HepG2 (cell line): ENCODE data around the gene TCEA3.

Experiments used
- ESRRA ChIP-seq: sonication (generic); formaldehyde crosslinking; IDR thresholded peaks from 2 replicates; pipeline ENCODE4 v1.5.1; 2020; ENCODE audit warnings: mild to moderate bottlenecking, low read depth, missing genetic modification reagents
- ETV6 ChIP-seq: sonication (generic); formaldehyde crosslinking; conservative IDR thresholded peaks from 2 replicates; pipeline ENCODE4 v1.4.0; 2020; ENCODE audit warnings: missing genetic modification reagents
- KDM6A ChIP-seq: IDR thresholded peaks from 2 replicates; pipeline ENCODE4 v1.6.1; 2016; ENCODE audit warnings: low read depth
- NFE2 ChIP-seq: sonication (generic); formaldehyde crosslinking; IDR thresholded peaks from 2 replicates; pipeline ENCODE4 v1.4.0; 2020; ENCODE audit warnings: missing genetic modification reagents
- SP1 ChIP-seq, 2 experiments: fragments of 450-650 bp in 1 of 2; sonication (generic) in 1 of 2; formaldehyde crosslinking in 1 of 2; IDR thresholded peaks; 2 replicates each; pipeline versions ENCODE4 v1.4.0 to v1.6.1; 2016 to 2020; ENCODE audit warnings: missing genetic modification reagents in 1 of 2
- TP53 ChIP-seq: sonication (generic); formaldehyde crosslinking; conservative IDR thresholded peaks from 2 replicates; pipeline ENCODE4 v1.4.0; 2020; ENCODE audit warnings: missing genetic modification reagents
- ZFP62 ChIP-seq: sonication (generic); formaldehyde crosslinking; IDR thresholded peaks from 2 replicates; pipeline ENCODE4 v1.4.0; 2020; ENCODE audit warnings: missing genetic modification reagents
- ZNF256 ChIP-seq: sonication (generic); formaldehyde crosslinking; conservative IDR thresholded peaks from 2 replicates; pipeline ENCODE4 v1.4.0; 2020; ENCODE audit warnings: missing genetic modification reagents
- TF ChIP-seq, protein P1 (sequence below): sonication (generic); formaldehyde crosslinking; IDR thresholded peaks from 2 replicates; pipeline ENCODE4 v1.5.0; 2020; ENCODE audit warnings: mild to moderate bottlenecking, missing genetic modification reagents, moderate library complexity

- no peak for TF ChIP-seq KDM6A (CRISPR knock-in tag)
- no peak for TF ChIP-seq ESRRA (CRISPR knock-in tag)
- TF ChIP-seq TP53 (CRISPR knock-in tag) = no peak
- TF ChIP-seq ZFP62 (CRISPR knock-in tag) = no peak
- TF ChIP-seq, protein P1, sequence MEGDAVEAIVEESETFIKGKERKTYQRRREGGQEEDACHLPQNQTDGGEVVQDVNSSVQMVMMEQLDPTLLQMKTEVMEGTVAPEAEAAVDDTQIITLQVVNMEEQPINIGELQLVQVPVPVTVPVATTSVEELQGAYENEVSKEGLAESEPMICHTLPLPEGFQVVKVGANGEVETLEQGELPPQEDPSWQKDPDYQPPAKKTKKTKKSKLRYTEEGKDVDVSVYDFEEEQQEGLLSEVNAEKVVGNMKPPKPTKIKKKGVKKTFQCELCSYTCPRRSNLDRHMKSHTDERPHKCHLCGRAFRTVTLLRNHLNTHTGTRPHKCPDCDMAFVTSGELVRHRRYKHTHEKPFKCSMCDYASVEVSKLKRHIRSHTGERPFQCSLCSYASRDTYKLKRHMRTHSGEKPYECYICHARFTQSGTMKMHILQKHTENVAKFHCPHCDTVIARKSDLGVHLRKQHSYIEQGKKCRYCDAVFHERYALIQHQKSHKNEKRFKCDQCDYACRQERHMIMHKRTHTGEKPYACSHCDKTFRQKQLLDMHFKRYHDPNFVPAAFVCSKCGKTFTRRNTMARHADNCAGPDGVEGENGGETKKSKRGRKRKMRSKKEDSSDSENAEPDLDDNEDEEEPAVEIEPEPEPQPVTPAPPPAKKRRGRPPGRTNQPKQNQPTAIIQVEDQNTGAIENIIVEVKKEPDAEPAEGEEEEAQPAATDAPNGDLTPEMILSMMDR (CRISPR knock-in tag) = no peak
- no peak for TF ChIP-seq SP1 (IDR thresholded peaks at IDR 0.05)
- no peak for TF ChIP-seq SP1 (CRISPR knock-in tag; IDR thresholded peaks at IDR 0.05)
- TF ChIP-seq NFE2 (CRISPR knock-in tag) = no peak
- TF ChIP-seq ETV6 (CRISPR knock-in tag) = no peak
- no peak for TF ChIP-seq ZNF256
Measured at GRCh38 chr1:23428136-23428905, 3.8 kb upstream of the TCEA3 start.
